PC-9 (cell line): Measurements from ENCODE around the gene GPX6. TPM values are rescaled to one million over a fixed set of nuclear protein-coding genes. Genes with fewer than 3 reads are reported as not detected.

ENCODE experiments used
- BruUV-seq: library from RNA; stranded (reverse); fragments of 400-500 nt; replicated peaks from 2 replicates; lab custom pipeline; 2021; lab: Mats Ljungman, UMichigan
- CTCF ChIA-PET: fragments of 300-600 bp; sonication (Branson Sonifier 250); formaldehyde crosslinking; loops from one replicate; lab custom pipeline; 2022; ENCODE audit warnings: antibody characterized with exemption; lab: Charles Lee
- POLR2A ChIA-PET: fragments of 300-600 bp; sonication (Branson Sonifier 250); formaldehyde crosslinking; loops from one replicate; lab custom pipeline; 2022; ENCODE audit warnings: antibody characterized with exemption; ENCODE audit not compliant: unreplicated experiment; lab: Charles Lee
- DNase-seq, 2 experiments: peaks; one replicate each; pipeline versions ENCODE4 v3.0.0 to v3.0.0-alpha.2; 2015 to 2022; ENCODE audit warnings: mixed read lengths in 1 of 2
- H2AFZ ChIP-seq: fragments of 200-600 bp; sonication (generic); 2 replicates; pipeline ENCODE4 v1.8.1; 2017; ENCODE audit warnings: antibody characterized with exemption
- H3F3A ChIP-seq: fragments of 200-600 bp; sonication (generic); 2 replicates; pipeline ENCODE4 v1.8.1; 2017; ENCODE audit warnings: antibody characterized with exemption, mild to moderate bottlenecking, low read depth; ENCODE audit not compliant: insufficient read depth
- H3K27ac ChIP-seq: fragments of 200-600 bp; sonication (generic); 2 replicates; pipeline ENCODE4 v1.6.1; 2016; ENCODE audit warnings: mixed run types
- H3K27me3 ChIP-seq: fragments of 200-600 bp; sonication (generic); 2 replicates; pipeline ENCODE4 v1.6.1; 2016; ENCODE audit warnings: low read depth, mixed run types; ENCODE audit not compliant: insufficient read depth
- H3K36me3 ChIP-seq: fragments of 200-600 bp; sonication (generic); 2 replicates; pipeline ENCODE4 v1.6.1; 2016; ENCODE audit warnings: low read depth, mixed run types
- H3K4me1 ChIP-seq: fragments of 200-600 bp; sonication (generic); replicated peaks from 2 replicates; pipeline ENCODE4 v1.6.1; 2016; ENCODE audit warnings: mixed run types; ENCODE audit not compliant: insufficient read depth
- H3K4me2 ChIP-seq: fragments of 200-600 bp; sonication (generic); 2 replicates; pipeline ENCODE4 v1.6.1; 2017; ENCODE audit warnings: mixed run types
- H3K4me3 ChIP-seq: fragments of 200-600 bp; sonication (generic); 2 replicates; pipeline ENCODE4 v1.6.1; 2016; ENCODE audit warnings: mixed run types
- H3K79me2 ChIP-seq: fragments of 200-600 bp; sonication (generic); 2 replicates; pipeline ENCODE4 v1.6.1; 2017; ENCODE audit warnings: low read depth, mixed run types
- H3K9me2 ChIP-seq: fragments of 200-600 bp; sonication (generic); 2 replicates; pipeline ENCODE4 v1.8.1; 2017; ENCODE audit warnings: mild to moderate bottlenecking; ENCODE audit not compliant: insufficient read depth
- H3K9me3 ChIP-seq: fragments of 200-600 bp; sonication (generic); 2 replicates; pipeline ENCODE4 v1.8.1; 2016; ENCODE audit warnings: low read depth; ENCODE audit not compliant: insufficient read depth
- H4K20me1 ChIP-seq: fragments of 200-600 bp; sonication (generic); 2 replicates; pipeline ENCODE4 v1.8.1; 2017; ENCODE audit not compliant: insufficient read depth
- EZH2 ChIP-seq: fragments of 200-600 bp; sonication (generic); IDR thresholded peaks from 2 replicates; pipeline ENCODE4 v1.8.0; 2017; ENCODE audit warnings: antibody characterized with exemption, low read depth
- intact Hi-C: fragments of 100-400 bp; cut with micrococcal nuclease; formaldehyde crosslinking; loops from one replicate; pipeline ENCODE4 v1.10.0; 2022; ENCODE audit not compliant: unreplicated experiment
- total RNA-seq: library from RNA; stranded (reverse); gene quantifications from 2 replicates; pipeline ENCODE4 v1.2.3, GENCODE V29; 2021
- TF ChIP-seq, protein P1 (sequence below): fragments of 200-600 bp; sonication (generic); conservative IDR thresholded peaks from 2 replicates; pipeline ENCODE4 v1.6.1; 2017; ENCODE audit warnings: mixed run types, antibody characterized with exemption, mild to moderate bottlenecking, moderate library complexity

Gene GPX6
- total RNA-seq, 1 experiment from 2014 or later: not detected

GRCh38 chr6:28543651-28544610, 28.3 kb upstream of the GPX6 start:
- POLR2A ChIA-PET: interaction anchor here (0.5 to 0.6 kb wide), 5 partner anchors 8 to 690 kb away, joined by 4 to 10 read pairs (median 5); no protein-coding TSS in a partner anchor
- H3K4me2 ChIP-seq: peak overlapping the region; percentile 96
- intact Hi-C loops: loop anchor here (1.0 to 10.0 kb wide), 4 partner anchors 43 to 463 kb away; a partner anchor contains a TSS
- H3K27me3 ChIP-seq: no peaks in the 10 kb centered on the region
- no TSS peak for BruUV-seq
- peak overlapping the region; percentile 65 for H3K4me3 ChIP-seq
- H3K9me2 ChIP-seq: no peaks in the 10 kb centered on the region
- H3K4me1 ChIP-seq: peaks cover 12% of the 10 kb centered on the region; the same call in 1 of the 2 replicates
- TF ChIP-seq, protein P1, sequence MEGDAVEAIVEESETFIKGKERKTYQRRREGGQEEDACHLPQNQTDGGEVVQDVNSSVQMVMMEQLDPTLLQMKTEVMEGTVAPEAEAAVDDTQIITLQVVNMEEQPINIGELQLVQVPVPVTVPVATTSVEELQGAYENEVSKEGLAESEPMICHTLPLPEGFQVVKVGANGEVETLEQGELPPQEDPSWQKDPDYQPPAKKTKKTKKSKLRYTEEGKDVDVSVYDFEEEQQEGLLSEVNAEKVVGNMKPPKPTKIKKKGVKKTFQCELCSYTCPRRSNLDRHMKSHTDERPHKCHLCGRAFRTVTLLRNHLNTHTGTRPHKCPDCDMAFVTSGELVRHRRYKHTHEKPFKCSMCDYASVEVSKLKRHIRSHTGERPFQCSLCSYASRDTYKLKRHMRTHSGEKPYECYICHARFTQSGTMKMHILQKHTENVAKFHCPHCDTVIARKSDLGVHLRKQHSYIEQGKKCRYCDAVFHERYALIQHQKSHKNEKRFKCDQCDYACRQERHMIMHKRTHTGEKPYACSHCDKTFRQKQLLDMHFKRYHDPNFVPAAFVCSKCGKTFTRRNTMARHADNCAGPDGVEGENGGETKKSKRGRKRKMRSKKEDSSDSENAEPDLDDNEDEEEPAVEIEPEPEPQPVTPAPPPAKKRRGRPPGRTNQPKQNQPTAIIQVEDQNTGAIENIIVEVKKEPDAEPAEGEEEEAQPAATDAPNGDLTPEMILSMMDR: no peak
- TF ChIP-seq EZH2: no peak
- H3K27ac ChIP-seq: no peak overlapping the region
- H4K20me1 ChIP-seq: no peaks in the 10 kb centered on the region
- peak overlapping the region; percentile 87 for H2AFZ ChIP-seq
- peak; percentile 37 to 45 for DNase-seq
- peaks cover 23% of the 10 kb centered on the region; the same call in 1 of the 2 replicates for H3F3A ChIP-seq
- CTCF ChIA-PET: no interaction called here
- no peaks in the 10 kb centered on the region for H3K9me3 ChIP-seq
- no peaks in the 10 kb centered on the region for H3K79me2 ChIP-seq
- no peaks in the 10 kb centered on the region for H3K36me3 ChIP-seq

- H4K20me1 ChIP-seq: no peaks in the 10 kb centered on the region
- BruUV-seq: TSS peak; percentile 100
- CTCF ChIA-PET: interaction anchor here (0.5 to 1.2 kb wide), 9 partner anchors 38 to 1281 kb away, joined by 3 to 6 read pairs (median 4); partner anchors contain the start of genes ZKSCAN8 and ZSCAN16
- peak overlapping the region; percentile 96 for H3K4me2 ChIP-seq
- POLR2A ChIA-PET: interaction anchor here (0.5 to 0.6 kb wide), 6 partner anchors 37 to 1364 kb away, joined by 3 to 10 read pairs (median 4); a partner anchor contains a TSS
- H3K9me2 ChIP-seq: no peaks in the 10 kb centered on the region
- H3K9me3 ChIP-seq: no peaks in the 10 kb centered on the region
- 0 out of 2 replicates have a peak overlapping the region, but pooled peaks have one; percentile 20 for H3K27ac ChIP-seq
- no peaks in the 10 kb centered on the region for H3K79me2 ChIP-seq
- DNase-seq: peak; percentile 80 to 83
- intact Hi-C loops: loop anchor here (1.0 to 10.0 kb wide), 7 partner anchors 45 to 461 kb away; partner anchors contain the start of genes ZSCAN12 and ZSCAN23
- H3F3A ChIP-seq: peaks cover 23% of the 10 kb centered on the region; the same call in 1 of the 2 replicates
- peak overlapping the region; percentile 66 for H2AFZ ChIP-seq
- peaks cover 12% of the 10 kb centered on the region; the same call in 1 of the 2 replicates for H3K4me1 ChIP-seq
- H3K4me3 ChIP-seq: peak overlapping the region; percentile 65; the same call in 1 of the 2 replicates
- H3K27me3 ChIP-seq: no peaks in the 10 kb centered on the region
- H3K36me3 ChIP-seq: no peaks in the 10 kb centered on the region
- no peak for TF ChIP-seq EZH2
- TF ChIP-seq, protein P1: peak; percentile 73
These were observed 27.1 kb upstream of the GPX6 start for GRCh38 chr6:28542440-28543296.
